ENCODE data around the gene CD79A. TPM values are rescaled to one million over a fixed set of nuclear protein-coding genes. Genes with fewer than 3 reads are reported as not detected.

The CD79A gene
- total and polyA plus RNA-seq, 2 donors (not counting 3 experiments of a cell fraction or from before 2014, with no cell fraction given): 0.32 TPM; not detected in 1

GRCh38 chr19:41886761-41887710, 10.0 kb downstream of the CD79A start:
- H3K4me2 ChIP-seq (ENCODE audit: insufficient read depth, low read length): no peak overlapping the region
- BruUV-seq (replicated peaks): no TSS peak
- no peak overlapping the region for H3K9ac ChIP-seq (replicated peaks; ENCODE audit: extremely low read depth, insufficient read depth, low read length)
- peaks cover 4 to 7% of the 10 kb centered on the region in 2 experiments for H3K36me3 ChIP-seq (ENCODE audit: control insufficient read depth in 2 of 2, extremely low read depth in 1 of 2, insufficient read depth in 2 of 2, low read length in 2 of 2)
- no peak overlapping the region for H3K27ac ChIP-seq (ENCODE audit: insufficient read depth, low read depth, low read length)
- no peaks in the 10 kb centered on the region for H3K9me3 ChIP-seq (replicated peaks; ENCODE audit: control insufficient read depth, insufficient read depth, low read length)
- intact Hi-C loops (cut with micrococcal nuclease): no loop called here
- POLR2A ChIA-PET: no interaction called here
- peaks cover 19% of the 10 kb centered on the region for H3K4me1 ChIP-seq (ENCODE audit: control insufficient read depth, extremely low read depth, insufficient read depth, low read length)
- H3K9me1 ChIP-seq (replicated peaks; ENCODE audit: control insufficient read depth, extremely low read depth, insufficient read depth, low read length): no peaks in the 10 kb centered on the region
- no peak overlapping the region for H2AFZ ChIP-seq (ENCODE audit: low read depth, low read length)
- H4K20me1 ChIP-seq (replicated peaks; ENCODE audit: control insufficient read depth, extremely low read depth, insufficient read depth, low read length): no peaks in the 10 kb centered on the region
- no peaks in the 10 kb centered on the region for H3K27me3 ChIP-seq (ENCODE audit: control insufficient read depth in 2 of 2, insufficient read depth in 2 of 2, low read length in 2 of 2)
- no peak for TF ChIP-seq POLR2A (IDR thresholded peaks at IDR 0.05; ENCODE audit: low read depth, low read length)
- TF ChIP-seq FOS (IDR thresholded peaks at IDR 0.05; ENCODE audit: borderline replicate concordance, insufficient read depth, low read length): no peak
- no peak for TF ChIP-seq CTCF (IDR thresholded peaks at IDR 0.05; ENCODE audit: extremely low read depth in 1 of 2, insufficient read depth in 1 of 2, low read depth in 1 of 2, low read length in 2 of 2)
- no peak for TF ChIP-seq MAX (IDR thresholded peaks at IDR 0.05; ENCODE audit: insufficient read depth, insufficient read length)
- no peak for TF ChIP-seq JUN (IDR thresholded peaks at IDR 0.05; ENCODE audit: borderline replicate concordance, insufficient read depth, insufficient read length, low read depth)
- no peak for TF ChIP-seq POLR2AphosphoS5 (IDR thresholded peaks at IDR 0.05; ENCODE audit: insufficient read depth, low read depth, low read length)
- FAIRE-seq (no peak), DNase-seq (ENCODE audit: low read depth, low spot score) (no peak)
- H3K4me3 ChIP-seq (replicated peaks in 1 of 3; ENCODE audit: insufficient read depth in 1 of 3, low read depth in 1 of 3, low read length in 3 of 3): no peak overlapping the region
- H3K79me2 ChIP-seq (ENCODE audit: control insufficient read depth, insufficient read depth, low read length): peaks cover 24% of the 10 kb centered on the region
- CTCF ChIA-PET: interaction anchor here (0.9 to 1.2 kb wide), 2 partner anchors 8 to 14 kb away, joined by 3 read pairs; no protein-coding TSS in a partner anchor
- dilution Hi-C loops (cut with MboI; ENCODE audit: extremely low pct_ligation_motif_present, low sequenced_read_pairs): no loop called here
